MM.1S (cell line): Measurements from ENCODE around the gene TPH2.

Experiments used
- DNase-seq: peaks from one replicate; pipeline ENCODE4 v3.0.0-alpha.2; 2015
- H2AFZ ChIP-seq: fragments of 300-600 bp; sonication (generic); 2 replicates; pipeline ENCODE4 v1.6.0; 2016; ENCODE audit warnings: antibody characterized with exemption, low read length
- H3F3A ChIP-seq: fragments of 300-600 bp; sonication (generic); 2 replicates; pipeline ENCODE4 v1.6.1; 2016; ENCODE audit warnings: mild to moderate bottlenecking, antibody characterized with exemption, low read length, moderate library complexity, mixed read lengths; ENCODE audit not compliant: insufficient read depth
- H3K27ac ChIP-seq: fragments of 300-600 bp; sonication (generic); 2 replicates; pipeline ENCODE4 v1.5.1; 2016; ENCODE audit warnings: mild to moderate bottlenecking, low read length
- H3K27me3 ChIP-seq: fragments of 300-600 bp; sonication (generic); replicated peaks from 2 replicates; pipeline ENCODE4 v1.6.0; 2016; ENCODE audit warnings: low read length; ENCODE audit not compliant: insufficient read depth
- H3K36me3 ChIP-seq: fragments of 300-600 bp; sonication (generic); replicated peaks from 2 replicates; pipeline ENCODE4 v1.6.1; 2016; ENCODE audit warnings: mild to moderate bottlenecking, low read length, mixed read lengths; ENCODE audit not compliant: insufficient read depth
- H3K4me1 ChIP-seq: fragments of 300-600 bp; sonication (generic); 2 replicates; pipeline ENCODE4 v1.6.1; 2016; ENCODE audit warnings: low read length, mixed read lengths
- H3K4me2 ChIP-seq: fragments of 300-600 bp; sonication (generic); 2 replicates; pipeline ENCODE4 v1.6.0; 2016; ENCODE audit warnings: low read depth, low read length
- H3K4me3 ChIP-seq: fragments of 300-600 bp; sonication (generic); 2 replicates; pipeline ENCODE4 v1.5.1; 2016; ENCODE audit warnings: low read length, mixed read lengths
- H3K79me2 ChIP-seq: fragments of 300-600 bp; sonication (generic); 2 replicates; pipeline ENCODE4 v1.6.1; 2016; ENCODE audit warnings: mixed run types, low read length, mixed read lengths
- H3K9ac ChIP-seq: fragments of 300-600 bp; sonication (generic); 2 replicates; pipeline ENCODE4 v1.6.1; 2016; ENCODE audit warnings: low read length, mixed read lengths
- H3K9me2 ChIP-seq: fragments of 300-600 bp; sonication (generic); replicated peaks from 2 replicates; pipeline ENCODE4 v1.6.1; 2016; ENCODE audit warnings: mild to moderate bottlenecking, low read length, mixed read lengths; ENCODE audit not compliant: insufficient read depth
- H3K9me3 ChIP-seq: fragments of 300-600 bp; sonication (generic); replicated peaks from 2 replicates; pipeline ENCODE4 v1.6.1; 2016; ENCODE audit warnings: mild to moderate bottlenecking, low read length, mixed read lengths; ENCODE audit not compliant: insufficient read depth
- H4K20me1 ChIP-seq: fragments of 300-600 bp; sonication (generic); 2 replicates; pipeline ENCODE4 v1.6.1; 2016; ENCODE audit warnings: mild to moderate bottlenecking, low read length, moderate library complexity, mixed read lengths; ENCODE audit not compliant: insufficient read depth
- EZH2 ChIP-seq: fragments of 300-600 bp; sonication (generic); optimal IDR thresholded peaks from 2 replicates; pipeline ENCODE3; 2017; ENCODE audit warnings: low read depth, mild to moderate bottlenecking, antibody characterized with exemption, low read length, mixed read lengths
- EZH2phosphoT487 ChIP-seq: fragments of 300-600 bp; sonication (generic); IDR thresholded peaks from 2 replicates; pipeline ENCODE4 v1.6.1; 2018; ENCODE audit warnings: antibody characterized with exemption, low read length
- TF ChIP-seq, protein P1 (sequence below): fragments of 300-600 bp; sonication (generic); IDR thresholded peaks from 2 replicates; pipeline ENCODE4 v1.5.1; 2016; ENCODE audit warnings: antibody characterized with exemption, low read length, mixed read lengths

Gene TPH2

GRCh38 chr12:72015895-72016294 lies 77.2 kb downstream of the TPH2 start:
- Histone ChIP-seq H4K20me1 (no peaks in the 10 kb centered on the region), H3K4me1 (no peaks in the 10 kb centered on the region), H3K4me2 (no peak overlapping the region), H3K27ac (no peak overlapping the region), H3K27me3 (no peaks in the 10 kb centered on the region), H2AFZ (no peak overlapping the region), H3F3A (no peaks in the 10 kb centered on the region), H3K79me2 (no peaks in the 10 kb centered on the region), H3K9me2 (no peaks in the 10 kb centered on the region), H3K36me3 (no peaks in the 10 kb centered on the region), H3K4me3 (no peak overlapping the region), H3K9ac (no peak overlapping the region), H3K9me3 (no peaks in the 10 kb centered on the region)
- DNase-seq: no peak
- TF ChIP-seq EZH2phosphoT487 (no peak), EZH2 (no peak)
- TF ChIP-seq, protein P1, sequence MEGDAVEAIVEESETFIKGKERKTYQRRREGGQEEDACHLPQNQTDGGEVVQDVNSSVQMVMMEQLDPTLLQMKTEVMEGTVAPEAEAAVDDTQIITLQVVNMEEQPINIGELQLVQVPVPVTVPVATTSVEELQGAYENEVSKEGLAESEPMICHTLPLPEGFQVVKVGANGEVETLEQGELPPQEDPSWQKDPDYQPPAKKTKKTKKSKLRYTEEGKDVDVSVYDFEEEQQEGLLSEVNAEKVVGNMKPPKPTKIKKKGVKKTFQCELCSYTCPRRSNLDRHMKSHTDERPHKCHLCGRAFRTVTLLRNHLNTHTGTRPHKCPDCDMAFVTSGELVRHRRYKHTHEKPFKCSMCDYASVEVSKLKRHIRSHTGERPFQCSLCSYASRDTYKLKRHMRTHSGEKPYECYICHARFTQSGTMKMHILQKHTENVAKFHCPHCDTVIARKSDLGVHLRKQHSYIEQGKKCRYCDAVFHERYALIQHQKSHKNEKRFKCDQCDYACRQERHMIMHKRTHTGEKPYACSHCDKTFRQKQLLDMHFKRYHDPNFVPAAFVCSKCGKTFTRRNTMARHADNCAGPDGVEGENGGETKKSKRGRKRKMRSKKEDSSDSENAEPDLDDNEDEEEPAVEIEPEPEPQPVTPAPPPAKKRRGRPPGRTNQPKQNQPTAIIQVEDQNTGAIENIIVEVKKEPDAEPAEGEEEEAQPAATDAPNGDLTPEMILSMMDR: no peak

- H3K9me2 ChIP-seq: no peaks in the 10 kb centered on the region
- no peak overlapping the region for H3K4me2 ChIP-seq
- no peak overlapping the region for H2AFZ ChIP-seq
- DNase-seq: peak; percentile 59
- H3K4me3 ChIP-seq: no peak overlapping the region
- no peaks in the 10 kb centered on the region for H3K27me3 ChIP-seq
- no peaks in the 10 kb centered on the region for H3K4me1 ChIP-seq
- H3K36me3 ChIP-seq: no peaks in the 10 kb centered on the region
- no peak overlapping the region for H3K9ac ChIP-seq
- H4K20me1 ChIP-seq: no peaks in the 10 kb centered on the region
- no peaks in the 10 kb centered on the region for H3K79me2 ChIP-seq
- H3K27ac ChIP-seq: no peak overlapping the region
- H3K9me3 ChIP-seq: no peaks in the 10 kb centered on the region
- TF ChIP-seq, protein P1: peak; percentile 80
- no peak for TF ChIP-seq EZH2phosphoT487
- no peaks in the 10 kb centered on the region for H3F3A ChIP-seq
Observed at GRCh38 chr12:72017054-72017651, 78.5 kb downstream of the TPH2 start.

- DNase-seq: no peak
- no peaks in the 10 kb centered on the region for H3K79me2 ChIP-seq
- no peaks in the 10 kb centered on the region for H4K20me1 ChIP-seq
- no peak overlapping the region for H3K27ac ChIP-seq
- no peaks in the 10 kb centered on the region for H3K36me3 ChIP-seq
- H3K9ac ChIP-seq: no peak overlapping the region
- H3K4me1 ChIP-seq: no peaks in the 10 kb centered on the region
- no peaks in the 10 kb centered on the region for H3K9me3 ChIP-seq
- no peak overlapping the region for H3K4me2 ChIP-seq
- no peaks in the 10 kb centered on the region for H3F3A ChIP-seq
- H2AFZ ChIP-seq: no peak overlapping the region
- TF ChIP-seq EZH2phosphoT487 (no peak), EZH2 (no peak)
- TF ChIP-seq, protein P1: no peak
- no peaks in the 10 kb centered on the region for H3K27me3 ChIP-seq
- no peak overlapping the region for H3K4me3 ChIP-seq
- H3K9me2 ChIP-seq: no peaks in the 10 kb centered on the region
Observed at GRCh38 chr12:72018036-72018435, 79.4 kb downstream of the TPH2 start.
